Fibroblast of pulmonary artery (primary cell): Measurements from ENCODE around the gene MVB12A.
A peak's percentile ranks its signal among the peaks of the same experiment; 100 is the strongest.

Experiments
- DNase-seq: peaks from one replicate; pipeline ENCODE4 v3.0.0-alpha.2; 2010; ENCODE audit warnings: low read depth
- H3K4me3 ChIP-seq: replicated peaks from 2 replicates; pipeline ENCODE4 v1.5.1; 2011; ENCODE audit warnings: low read depth, mild to moderate bottlenecking, control low read depth, low read length, moderate library complexity
- CTCF ChIP-seq: IDR thresholded peaks from 2 replicates; pipeline ENCODE4 v1.5.1; 2011; ENCODE audit warnings: mild to moderate bottlenecking, control low read depth, low read length, inconsistent platforms; ENCODE audit errors: missing control alignments

MVB12A gene

GRCh38 chr19:17419621-17420474 is at the start of gene MVB12A:
Gene MVB12A (plus strand): TSS chr19:17420047. CDS start chr19:17420136, 89 bp downstream.
- no peak for TF ChIP-seq CTCF
- peak within 1 kb of the TSS; percentile 84 for H3K4me3 ChIP-seq
- peak; percentile 100 for DNase-seq

- H3K4me3 ChIP-seq, result no peak within 1 kb of the TSS
- DNase-seq, result no peak
- TF ChIP-seq CTCF, result no peak
These were observed 42.8 kb upstream of the MVB12A start, which contains the start of gene PLVAP for GRCh38 chr19:17376935-17377600. Gene PLVAP (minus strand): TSS chr19:17377342. CDS start chr19:17377288, 54 bp downstream.

- no peak for TF ChIP-seq CTCF
- no peak overlapping the region for H3K4me3 ChIP-seq
- no peak for DNase-seq
These were observed 41.6 kb upstream of the MVB12A start for GRCh38 chr19:17378271-17378670.

- TF ChIP-seq CTCF, result no peak
- no peak overlapping the region for H3K4me3 ChIP-seq
- DNase-seq, result no peak
These were observed 40.6 kb upstream of the MVB12A start for GRCh38 chr19:17379221-17379631.

- DNase-seq, result no peak
- H3K4me3 ChIP-seq, result no peak overlapping the region
- TF ChIP-seq CTCF, result no peak
These were observed 39.3 kb upstream of the MVB12A start for GRCh38 chr19:17380426-17381138.

GRCh38 chr19:17385878-17386611 is 33.8 kb upstream of the MVB12A start:
- peak; percentile 69 for DNase-seq

More at GRCh38 chr19:17385878-17386611, 33.8 kb upstream of the MVB12A start:
- no peak overlapping the region for H3K4me3 ChIP-seq
- TF ChIP-seq CTCF, result peak; percentile 92
